HepG2 (cell line): ENCODE measurements around the gene RTRAF. TPM values are rescaled to one million over a fixed set of nuclear protein-coding genes. Genes with fewer than 3 reads are reported as not detected.

Experiments
- BRD4 ChIP-seq: sonication (generic); formaldehyde crosslinking; IDR thresholded peaks from 2 replicates; pipeline ENCODE4 v1.4.0; 2020; ENCODE audit warnings: missing genetic modification reagents
- CREM ChIP-seq, 2 experiments: sonication (generic) in 1 of 2; formaldehyde crosslinking in 1 of 2; IDR thresholded peaks; 2 replicates each; pipeline versions ENCODE4 v1.4.0 to v1.6.1; 2016 to 2020; ENCODE audit warnings: antibody characterized with exemption in 1 of 2, mild to moderate bottlenecking in 1 of 2, missing genetic modification reagents in 1 of 2
- CTCF ChIP-seq: sonication (generic); formaldehyde crosslinking; IDR thresholded peaks from 2 replicates; pipeline ENCODE4 v1.5.0; 2020; ENCODE audit warnings: mild to moderate bottlenecking, missing genetic modification reagents, moderate library complexity
- DZIP1 ChIP-seq: sonication (generic); formaldehyde crosslinking; IDR thresholded peaks from 2 replicates; pipeline ENCODE4 v1.5.0; 2020; ENCODE audit warnings: mild to moderate bottlenecking, missing genetic modification reagents
- GPBP1L1 ChIP-seq: sonication (generic); formaldehyde crosslinking; IDR thresholded peaks from 2 replicates; pipeline ENCODE4 v1.5.0; 2020; ENCODE audit warnings: mild to moderate bottlenecking, missing genetic modification reagents
- HOMEZ ChIP-seq: IDR thresholded peaks from 2 replicates; pipeline ENCODE4 v1.6.1; 2016; ENCODE audit warnings: low read depth
- HOXA9 ChIP-seq: sonication (generic); formaldehyde crosslinking; IDR thresholded peaks from 2 replicates; pipeline ENCODE4 v1.8.1; 2022; ENCODE audit warnings: missing genetic modification reagents, mild to moderate bottlenecking, moderate library complexity, borderline replicate concordance
- JARID2 ChIP-seq: sonication (generic); formaldehyde crosslinking; IDR thresholded peaks from 2 replicates; pipeline ENCODE4 v1.8.1; 2023; ENCODE audit warnings: missing genetic modification reagents, inconsistent platforms; ENCODE audit not compliant: insufficient replicate concordance
- MAF1 ChIP-seq: sonication (generic); formaldehyde crosslinking; IDR thresholded peaks from 2 replicates; pipeline ENCODE4 v1.5.0; 2020; ENCODE audit warnings: missing genetic modification reagents, borderline replicate concordance
- NONO ChIP-seq, 2 experiments: fragments of 450-650 bp in 1 of 2; sonication (generic) in 1 of 2; formaldehyde crosslinking in 1 of 2; IDR thresholded peaks in 1 of 2; conservative IDR thresholded peaks in 1 of 2; 2 replicates each; pipeline versions ENCODE4 v1.6.1 to v1.8.0; 2017 to 2022; ENCODE audit warnings: mild to moderate bottlenecking in 1 of 2, missing genetic modification reagents in 1 of 2, moderate library complexity in 1 of 2
- NRL ChIP-seq: sonication (generic); formaldehyde crosslinking; IDR thresholded peaks from 2 replicates; pipeline ENCODE4 v1.5.0; 2020; ENCODE audit warnings: missing genetic modification reagents, mild to moderate bottlenecking, moderate library complexity, borderline replicate concordance
- PHF8 ChIP-seq: sonication (generic); formaldehyde crosslinking; IDR thresholded peaks from 2 replicates; pipeline ENCODE4 v1.5.0; 2020; ENCODE audit warnings: missing genetic modification reagents
- RFX1 ChIP-seq: fragments of 450-650 bp; IDR thresholded peaks from 2 replicates; pipeline ENCODE4 v1.6.1; 2017
- SP4 ChIP-seq: sonication (generic); formaldehyde crosslinking; IDR thresholded peaks from 2 replicates; pipeline ENCODE4 v1.8.1; 2023; ENCODE audit warnings: mild to moderate bottlenecking, missing genetic modification reagents
- ZBTB42 ChIP-seq: sonication (generic); formaldehyde crosslinking; IDR thresholded peaks from 2 replicates; pipeline ENCODE4 v1.5.0; 2020; ENCODE audit warnings: mild to moderate bottlenecking, missing genetic modification reagents
- ZEB1 ChIP-seq: IDR thresholded peaks from 2 replicates; pipeline ENCODE4 v1.6.1; 2012; ENCODE audit warnings: mild to moderate bottlenecking, low read depth, inconsistent platforms; ENCODE audit not compliant: insufficient replicate concordance
- ZNF275 ChIP-seq: sonication (generic); formaldehyde crosslinking; IDR thresholded peaks from 2 replicates; pipeline ENCODE4 v1.8.0; 2022; ENCODE audit warnings: missing genetic modification reagents, mild to moderate bottlenecking, inconsistent platforms, borderline replicate concordance
- ZNF670 ChIP-seq: sonication (generic); formaldehyde crosslinking; IDR thresholded peaks from 2 replicates; pipeline ENCODE4 v1.8.0; 2022; ENCODE audit warnings: mild to moderate bottlenecking, missing genetic modification reagents, borderline replicate concordance
- ZNF772 ChIP-seq: sonication (generic); formaldehyde crosslinking; IDR thresholded peaks from 2 replicates; pipeline ENCODE4 v1.5.0; 2020; ENCODE audit warnings: mild to moderate bottlenecking, missing genetic modification reagents
- polyA plus RNA-seq, 8 experiments: library from polyadenylated mRNA; depleted of rRNA in 3 of 8; stranded (reverse) in 7 of 8; unstranded in 1 of 8; fragments of >200 nt; fragmentation: Illumina TruSeq in 4 of 8; extraction: Trizol in 4 of 8; gene quantifications; 2 replicates each; pipeline versions ENCODE4 v1.2.1 to v1.2.3, GENCODE V29; 2011 to 2016; ENCODE audit warnings: low read depth in 4 of 8, missing spikeins in 1 of 8, mixed read lengths in 1 of 8; ENCODE audit not compliant: insufficient read depth in 1 of 8
- total RNA-seq, 5 experiments: library from RNA; depleted of rRNA; stranded (reverse); fragments of >200 nt; fragmentation: Illumina TruSeq; extraction: Trizol; gene quantifications; 2 replicates each; pipeline ENCODE4 v1.2.3, GENCODE V29; 2016; ENCODE audit warnings: low read depth in 1 of 5

RTRAF gene
- total and polyA plus RNA-seq, 2 of the 13 experiments (the other 11 are each of a cell fraction or from before 2014, with no cell fraction given) = 137 to 258 TPM

GRCh38 chr14:51989293-51990234, at the start of gene RTRAF (continued):
- no peak for TF ChIP-seq HOMEZ (CRISPR knock-in tag)
- TF ChIP-seq NONO (IDR thresholded peaks at IDR 0.05) = no peak
- peak; percentile 63 for TF ChIP-seq NONO (CRISPR knock-in tag; conservative IDR thresholded peaks at IDR 0.05)
- no peak for TF ChIP-seq DZIP1 (CRISPR knock-in tag)
- 0 out of 2 replicates have a peak, but pooled peaks have one; percentile 33 for TF ChIP-seq ZNF670 (CRISPR knock-in tag)
- peak; percentile 99 for TF ChIP-seq PHF8 (CRISPR knock-in tag)
- no peak for TF ChIP-seq CTCF (CRISPR knock-in tag)
- TF ChIP-seq HOXA9 (CRISPR knock-in tag) = peak; percentile 61; the same call in 1 of the 2 replicates
- peak; percentile 46; the same call in 1 of the 2 replicates for TF ChIP-seq NRL (CRISPR knock-in tag)
- peak; percentile 88 for TF ChIP-seq CREM (IDR thresholded peaks at IDR 0.05)
- peak; percentile 50; the same call in 1 of the 2 replicates for TF ChIP-seq CREM (CRISPR knock-in tag; IDR thresholded peaks at IDR 0.05)
- peak; percentile 30; the same call in 1 of the 2 replicates for TF ChIP-seq ZNF772 (CRISPR knock-in tag)
- peak; percentile 77 for TF ChIP-seq JARID2
- no peak for TF ChIP-seq BRD4 (CRISPR knock-in tag)
- TF ChIP-seq GPBP1L1 (CRISPR knock-in tag) = no peak
- peak; percentile 54; the same call in 1 of the 2 replicates for TF ChIP-seq MAF1
- TF ChIP-seq ZBTB42 = no peak
- no peak for TF ChIP-seq ZEB1
- no peak for TF ChIP-seq RFX1
- TF ChIP-seq SP4 (CRISPR knock-in tag) = peak; percentile 85
- TF ChIP-seq ZNF275 = no peak; the same call in 1 of the 2 replicates
